Bronchial epithelial cell (primary cell): Measurements from ENCODE around the gene TNFRSF4. TPM values are rescaled to one million over a fixed set of nuclear protein-coding genes. Genes with fewer than 3 reads are reported as not detected.

ENCODE experiments used
- DNase-seq: peaks from one replicate; pipeline ENCODE4 v3.0.0-alpha.2; 2010; ENCODE audit warnings: low read depth
- FAIRE-seq: peaks from 2 replicates; lab custom pipeline; 2011; peaks lifted over from hg19 to GRCh38; lab: Jason Lieb, UNC
- H3K27me3 ChIP-seq: 2 replicates; pipeline ENCODE4 v1.5.1; 2011; ENCODE audit warnings: low read length; ENCODE audit not compliant: control insufficient read depth, insufficient read depth
- H3K36me3 ChIP-seq: 2 replicates; pipeline ENCODE4 v1.5.1; 2011; ENCODE audit warnings: low read length; ENCODE audit not compliant: control insufficient read depth, insufficient read depth
- H3K4me3 ChIP-seq: 2 replicates; pipeline ENCODE4 v1.5.1; 2011; ENCODE audit warnings: mild to moderate bottlenecking, low read depth, low read length, control low read depth
- CTCF ChIP-seq: IDR thresholded peaks from 2 replicates; pipeline ENCODE4 v1.5.1; 2011; ENCODE audit warnings: mild to moderate bottlenecking, moderate library complexity, low read length, control low read depth, inconsistent platforms; ENCODE audit not compliant: insufficient read depth, severe bottlenecking
- total RNA-seq: library from RNA; depleted of rRNA; stranded (reverse); fragments of >200 nt; gene quantifications from 2 replicates; pipeline ENCODE4 v1.2.1, GENCODE V29; 2014

TNFRSF4 gene
- total RNA-seq, 1 donor from 2014 or later, result not detected

- no peak for TF ChIP-seq CTCF
- no peak overlapping the region for H3K4me3 ChIP-seq
- DNase-seq (no peak), FAIRE-seq (no peak)
- H3K36me3 ChIP-seq, result peaks cover 27% of the 10 kb centered on the region
- no peaks in the 10 kb centered on the region for H3K27me3 ChIP-seq
Measured at GRCh38 chr1:1259540-1259939, 45.6 kb upstream of the TNFRSF4 start.

- FAIRE-seq, result peak; percentile 99
- H3K36me3 ChIP-seq, result peaks cover 27% of the 10 kb centered on the region
Measured at GRCh38 chr1:1259119-1259488, 45.2 kb upstream of the TNFRSF4 start.

GRCh38 chr1:1256956-1257871 is 43.3 kb upstream of the TNFRSF4 start:
- peaks cover 19% of the 10 kb centered on the region for H3K36me3 ChIP-seq
- TF ChIP-seq CTCF, result no peak
- DNase-seq (no peak), FAIRE-seq (no peak)
- H3K27me3 ChIP-seq, result no peaks in the 10 kb centered on the region
- H3K4me3 ChIP-seq, result no peak overlapping the region

More at GRCh38 chr1:1259119-1259488, 45.2 kb upstream of the TNFRSF4 start:
- no peak overlapping the region for H3K4me3 ChIP-seq
- no peaks in the 10 kb centered on the region for H3K27me3 ChIP-seq
- no peak for DNase-seq
- no peak for TF ChIP-seq CTCF

- peaks cover 13% of the 10 kb centered on the region for H3K36me3 ChIP-seq
- no peak for TF ChIP-seq CTCF
- FAIRE-seq (no peak), DNase-seq (no peak)
- no peak overlapping the region for H3K4me3 ChIP-seq
- no peaks in the 10 kb centered on the region for H3K27me3 ChIP-seq
Measured at GRCh38 chr1:1255611-1256010, 41.7 kb upstream of the TNFRSF4 start.

GRCh38 chr1:1255078-1255477 is 41.1 kb upstream of the TNFRSF4 start:
- no peak for TF ChIP-seq CTCF
- H3K27me3 ChIP-seq, result no peaks in the 10 kb centered on the region
- H3K36me3 ChIP-seq, result peaks cover 13% of the 10 kb centered on the region
- H3K4me3 ChIP-seq, result no peak overlapping the region
- DNase-seq (no peak), FAIRE-seq (no peak)
